MM.1S (cell line): ENCODE measurements around the gene HUWE1.

Source experiments
- CTCF ChIP-seq: fragments of 300-600 bp; sonication (generic); IDR thresholded peaks from 2 replicates; pipeline ENCODE4 v1.5.1; 2016; ENCODE audit warnings: antibody characterized with exemption, low read length, mixed read lengths
- EZH2 ChIP-seq: fragments of 300-600 bp; sonication (generic); optimal IDR thresholded peaks from 2 replicates; pipeline ENCODE3; 2017; ENCODE audit warnings: low read depth, mild to moderate bottlenecking, antibody characterized with exemption, low read length, mixed read lengths
- EZH2phosphoT487 ChIP-seq: fragments of 300-600 bp; sonication (generic); IDR thresholded peaks from 2 replicates; pipeline ENCODE4 v1.6.1; 2018; ENCODE audit warnings: antibody characterized with exemption, low read length

GRCh38 chrX:53563324-53563723 lies 123.2 kb downstream of the HUWE1 start:
- TF ChIP-seq CTCF: no peak
- no peak for TF ChIP-seq EZH2phosphoT487
- TF ChIP-seq EZH2: no peak
